H9 (cell line): ENCODE data around the gene CUBN. TPM values are rescaled to one million over a fixed set of nuclear protein-coding genes. Genes with fewer than 3 reads are reported as not detected.

Source experiments
- DNase-seq: peaks from one replicate; pipeline ENCODE4 v3.0.0-alpha.2; 2017
- H2AFZ ChIP-seq: one replicate; pipeline ENCODE4 v1.6.1; 2013; ENCODE audit warnings: mild to moderate bottlenecking, low read length, control low read depth, moderate library complexity
- H2AK5ac ChIP-seq: 2 replicates; pipeline ENCODE4 v1.6.1; 2013; ENCODE audit warnings: low read length, control low read depth, mixed read lengths; ENCODE audit not compliant: insufficient read length
- H2BK120ac ChIP-seq: one replicate; pipeline ENCODE4 v1.6.1; 2013; ENCODE audit warnings: low read depth, mild to moderate bottlenecking, low read length, control low read depth, inconsistent platforms; ENCODE audit not compliant: poor library complexity, severe bottlenecking
- H2BK12ac ChIP-seq: 2 replicates; pipeline ENCODE4 v1.6.1; 2013; ENCODE audit warnings: low read length, control low read depth, mixed read lengths, low read depth; ENCODE audit not compliant: insufficient read length
- H2BK15ac ChIP-seq: 2 replicates; pipeline ENCODE4 v1.6.1; 2013; ENCODE audit warnings: low read depth, low read length, control low read depth
- H2BK20ac ChIP-seq: one replicate; pipeline ENCODE4 v1.6.1; 2013; ENCODE audit warnings: low read depth, mild to moderate bottlenecking, low read length, control low read depth, inconsistent platforms; ENCODE audit not compliant: poor library complexity, severe bottlenecking
- H2BK5ac ChIP-seq: 2 replicates; pipeline ENCODE4 v1.6.1; 2013; ENCODE audit warnings: low read length, control low read depth, mixed read lengths; ENCODE audit not compliant: insufficient read length
- H3K14ac ChIP-seq: 2 replicates; pipeline ENCODE4 v1.6.1; 2013; ENCODE audit warnings: low read length, control low read depth; ENCODE audit not compliant: insufficient read depth
- H3K18ac ChIP-seq: 2 replicates; pipeline ENCODE4 v1.6.1; 2013; ENCODE audit warnings: low read depth, mild to moderate bottlenecking, mixed read lengths, low read length, control low read depth; ENCODE audit not compliant: insufficient read length
- H3K23ac ChIP-seq: 2 replicates; pipeline ENCODE4 v1.6.1; 2013; ENCODE audit warnings: low read length, control low read depth, mixed read lengths, low read depth; ENCODE audit not compliant: insufficient read length
- H3K23me2 ChIP-seq: 2 replicates; pipeline ENCODE4 v1.6.1; 2013; ENCODE audit warnings: low read depth, mild to moderate bottlenecking, mixed read lengths, low read length, control low read depth; ENCODE audit not compliant: insufficient read length, poor library complexity, severe bottlenecking
- H3K27ac ChIP-seq: 2 replicates; pipeline ENCODE4 v1.5.1; 2013; ENCODE audit warnings: low read length, control low read depth, mixed read lengths, low read depth; ENCODE audit not compliant: insufficient read length
- H3K27me3 ChIP-seq: 2 replicates; pipeline ENCODE4 v1.6.1; 2013; ENCODE audit warnings: low read length, control low read depth, inconsistent platforms; ENCODE audit not compliant: insufficient read depth
- H3K4ac ChIP-seq: 2 replicates; pipeline ENCODE4 v1.6.1; 2013; ENCODE audit warnings: low read depth, mild to moderate bottlenecking, control low read depth, inconsistent platforms, low read length, moderate library complexity
- H3K4me1 ChIP-seq: 2 replicates; pipeline ENCODE4 v1.6.1; 2013; ENCODE audit warnings: low read length, control low read depth, inconsistent platforms; ENCODE audit not compliant: insufficient read depth
- H3K4me2 ChIP-seq: 2 replicates; pipeline ENCODE4 v1.6.1; 2013; ENCODE audit warnings: low read length, control low read depth, mixed read lengths; ENCODE audit not compliant: insufficient read length, insufficient read depth
- H3K56ac ChIP-seq: 2 replicates; pipeline ENCODE4 v1.6.1; 2013; ENCODE audit warnings: low read depth, mild to moderate bottlenecking, mixed read lengths, low read length, control low read depth; ENCODE audit not compliant: insufficient read length
- H3K79me1 ChIP-seq: 2 replicates; pipeline ENCODE4 v1.6.1; 2013; ENCODE audit warnings: low read depth, mild to moderate bottlenecking, moderate library complexity, low read length, control low read depth, inconsistent platforms; ENCODE audit not compliant: insufficient read depth, poor library complexity, severe bottlenecking
- H3K79me2 ChIP-seq: 2 replicates; pipeline ENCODE4 v1.6.1; 2013; ENCODE audit warnings: low read length, control low read depth, inconsistent platforms; ENCODE audit not compliant: insufficient read depth
- H3K9ac ChIP-seq: 2 replicates; pipeline ENCODE4 v1.6.1; 2013; ENCODE audit warnings: low read length, control low read depth, mixed read lengths; ENCODE audit not compliant: insufficient read length; ENCODE audit errors: extremely low read depth
- H3K9me3 ChIP-seq: one replicate; pipeline ENCODE4 v1.6.1; 2013; ENCODE audit warnings: low read depth, low read length, inconsistent platforms; ENCODE audit not compliant: control insufficient read depth
- H3T11ph ChIP-seq: one replicate; pipeline ENCODE4 v1.6.1; 2013; ENCODE audit warnings: mild to moderate bottlenecking, low read length, control low read depth, inconsistent platforms
- H4K20me1 ChIP-seq: one replicate; pipeline ENCODE4 v1.6.1; 2013; ENCODE audit not compliant: control insufficient read depth, insufficient read length, insufficient read depth
- H4K5ac ChIP-seq: 2 replicates; pipeline ENCODE4 v1.6.1; 2013; ENCODE audit warnings: low read depth, mild to moderate bottlenecking, mixed read lengths, low read length, control low read depth; ENCODE audit not compliant: insufficient read length
- H4K8ac ChIP-seq: replicated peaks from 2 replicates; pipeline ENCODE4 v1.6.1; 2013; ENCODE audit warnings: low read length, control low read depth, mixed read lengths, low read depth; ENCODE audit not compliant: insufficient read length
- H4K91ac ChIP-seq: 2 replicates; pipeline ENCODE4 v1.6.1; 2013; ENCODE audit warnings: low read depth, mild to moderate bottlenecking, moderate library complexity, mixed read lengths, low read length, control low read depth; ENCODE audit not compliant: insufficient read length
- H3K27ac Mint-ChIP-seq, 3 experiments: 2 replicates in 2 of 3; 3 replicates in 1 of 3; pipeline ENCODE4 v1.8.0; 2020 to 2021; ENCODE audit warnings: mixed read lengths in 3 of 3, mild to moderate bottlenecking in 1 of 3, moderate library complexity in 1 of 3
- H3K27me3 Mint-ChIP-seq: 2 replicates; pipeline ENCODE4 v1.8.0; 2021; ENCODE audit warnings: low read depth, mild to moderate bottlenecking, moderate library complexity, mixed read lengths
- H3K36me3 Mint-ChIP-seq, 3 experiments: 2 replicates in 2 of 3; 3 replicates in 1 of 3; pipeline ENCODE4 v1.8.0; 2020 to 2021; ENCODE audit warnings: low read depth in 3 of 3, mixed read lengths in 3 of 3; ENCODE audit not compliant: insufficient read depth in 1 of 3
- H3K4me1 Mint-ChIP-seq, 2 experiments: 2 replicates each; pipeline ENCODE4 v1.8.0; 2020; ENCODE audit warnings: mixed read lengths in 2 of 2
- H3K4me3 Mint-ChIP-seq, 2 experiments: 2 replicates in 1 of 2; 3 replicates in 1 of 2; pipeline ENCODE4 v1.8.0; 2020 to 2021; ENCODE audit warnings: mild to moderate bottlenecking in 2 of 2, mixed read lengths in 2 of 2, moderate library complexity in 1 of 2
- H3K9me3 Mint-ChIP-seq, 2 experiments: 2 replicates in 1 of 2; 3 replicates in 1 of 2; pipeline ENCODE4 v1.8.0; 2020; ENCODE audit warnings: mild to moderate bottlenecking in 2 of 2, mixed read lengths in 2 of 2, moderate library complexity in 1 of 2
- WGBS: extraction: QIAGEN DNeasy Blood & Tissue Kit; methylation state at CpG from one replicate; pipeline ENCODE4 v1.1.7; 2013; ENCODE audit warnings: missing lambda C conversion rate, low lambda C conversion rate, mixed read lengths; ENCODE audit not compliant: insufficient read length; ENCODE audit errors: extremely low coverage; 5-methylcytosine and 5-hydroxymethylcytosine counted together
- total RNA-seq: library from RNA; stranded (reverse); gene quantifications from 2 replicates; pipeline ENCODE4 v1.2.1, GENCODE V29; 2021
- TF ChIP-seq, protein P1 (sequence below): fragments of 200-600 bp; sonication (generic); conservative IDR thresholded peaks from 3 replicates; pipeline ENCODE4 v1.8.0; 2021; ENCODE audit warnings: antibody characterized with exemption, mild to moderate bottlenecking

The CUBN gene
- total RNA-seq, 1 experiment from 2014 or later, result 0.26 TPM

GRCh38 chr10:16947069-16947468 lies 182.5 kb downstream of the CUBN start:
- H3K56ac ChIP-seq, result no peak overlapping the region
- peaks cover 42 to 44% of the 10 kb centered on the region in 2 experiments for H3K4me1 Mint-ChIP-seq
- no peaks in the 10 kb centered on the region for H3K36me3 Mint-ChIP-seq

More at GRCh38 chr10:16947069-16947468, 182.5 kb downstream of the CUBN start:
- H3K23ac ChIP-seq, result no peak overlapping the region
- H3K9me3 ChIP-seq, result no peaks in the 10 kb centered on the region
- H3K4ac ChIP-seq, result no peak overlapping the region
- H3K27me3 Mint-ChIP-seq, result no peaks in the 10 kb centered on the region; the same call in 1 of the 2 replicates
- H3K79me1 ChIP-seq, result no peaks in the 10 kb centered on the region
- H2BK15ac ChIP-seq, result no peak overlapping the region
- H3K27me3 ChIP-seq, result no peaks in the 10 kb centered on the region
- H2AFZ ChIP-seq, result no peak overlapping the region
- no peak overlapping the region for H4K5ac ChIP-seq
- H3K4me2 ChIP-seq, result no peak overlapping the region
- H3T11ph ChIP-seq, result no peak overlapping the region
- H4K20me1 ChIP-seq, result no peaks in the 10 kb centered on the region
- H3K4me3 Mint-ChIP-seq, result no peak overlapping the region
- no peak overlapping the region for H4K91ac ChIP-seq
- no peaks in the 10 kb centered on the region for H3K79me2 ChIP-seq
- H3K23me2 ChIP-seq, result no peaks in the 10 kb centered on the region
- no peak overlapping the region for H3K14ac ChIP-seq
- 0 out of 2 replicates have a peak, but pooled peaks cover 3% of the 10 kb centered on the region for H3K4me1 ChIP-seq
- no peak overlapping the region for H2BK12ac ChIP-seq
- no peak overlapping the region for H3K9ac ChIP-seq
- H2BK120ac ChIP-seq, result no peak overlapping the region
- H3K18ac ChIP-seq, result no peak overlapping the region
- no peak overlapping the region for H4K8ac ChIP-seq
- no peaks in the 10 kb centered on the region for H3K9me3 Mint-ChIP-seq
- TF ChIP-seq, protein P1, sequence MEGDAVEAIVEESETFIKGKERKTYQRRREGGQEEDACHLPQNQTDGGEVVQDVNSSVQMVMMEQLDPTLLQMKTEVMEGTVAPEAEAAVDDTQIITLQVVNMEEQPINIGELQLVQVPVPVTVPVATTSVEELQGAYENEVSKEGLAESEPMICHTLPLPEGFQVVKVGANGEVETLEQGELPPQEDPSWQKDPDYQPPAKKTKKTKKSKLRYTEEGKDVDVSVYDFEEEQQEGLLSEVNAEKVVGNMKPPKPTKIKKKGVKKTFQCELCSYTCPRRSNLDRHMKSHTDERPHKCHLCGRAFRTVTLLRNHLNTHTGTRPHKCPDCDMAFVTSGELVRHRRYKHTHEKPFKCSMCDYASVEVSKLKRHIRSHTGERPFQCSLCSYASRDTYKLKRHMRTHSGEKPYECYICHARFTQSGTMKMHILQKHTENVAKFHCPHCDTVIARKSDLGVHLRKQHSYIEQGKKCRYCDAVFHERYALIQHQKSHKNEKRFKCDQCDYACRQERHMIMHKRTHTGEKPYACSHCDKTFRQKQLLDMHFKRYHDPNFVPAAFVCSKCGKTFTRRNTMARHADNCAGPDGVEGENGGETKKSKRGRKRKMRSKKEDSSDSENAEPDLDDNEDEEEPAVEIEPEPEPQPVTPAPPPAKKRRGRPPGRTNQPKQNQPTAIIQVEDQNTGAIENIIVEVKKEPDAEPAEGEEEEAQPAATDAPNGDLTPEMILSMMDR, result no peak
- no peak overlapping the region for H2BK5ac ChIP-seq
- no peak overlapping the region for H3K27ac ChIP-seq
- no peak overlapping the region for H2AK5ac ChIP-seq
- DNase-seq, result no peak
- WGBS, result no CpG with 5 or more reads among the region's 5 CpGs
- no peak overlapping the region for H2BK20ac ChIP-seq
- H3K27ac Mint-ChIP-seq, result no peak overlapping the region; a peak in 1 of 7 replicates
